ENCODE data around the gene MEIS3. TPM values are rescaled to one million over a fixed set of nuclear protein-coding genes. Genes with fewer than 3 reads are reported as not detected.
A peak's percentile ranks its signal among the peaks of the same experiment; 100 is the strongest.

Gene MEIS3
- total and polyA plus RNA-seq, 10 of the 15 experiments (the other 5 are each of a cell fraction or from before 2014, with no cell fraction given) = 0.05 to 0.23 TPM; not detected in 8

GRCh38 chr19:47436712-47437401 is 17.5 kb upstream of the MEIS3 start (continued):
- TF ChIP-seq SKIL (IDR thresholded peaks at IDR 0.05; ENCODE audit: low read depth, poor library complexity, severe bottlenecking) (no peak), ZNF207 (IDR thresholded peaks at IDR 0.05; ENCODE audit: borderline replicate concordance) (0 out of 2 replicates have a peak, but pooled peaks have one; percentile 61), SMC3 (IDR thresholded peaks at IDR 0.05; ENCODE audit: borderline replicate concordance, low read length) (peak; percentile 93), FOS (IDR thresholded peaks at IDR 0.05; ENCODE audit: borderline replicate concordance, extremely low read depth, insufficient read length) (no peak), TCF12 (IDR thresholded peaks at IDR 0.05; ENCODE audit: low read depth, low read length) (no peak), SUPT20H (IDR thresholded peaks at IDR 0.05; ENCODE audit: borderline replicate concordance, control insufficient read depth, low read depth, low read length) (no peak), BMI1 (IDR thresholded peaks at IDR 0.05; ENCODE audit: borderline replicate concordance) (peak; percentile 70; the same call in 1 of the 2 replicates), BCL11A (IDR thresholded peaks at IDR 0.05; ENCODE audit: low read depth, low read length) (no peak), SMARCA5 (IDR thresholded peaks at IDR 0.05) (no peak), CHD4 (IDR thresholded peaks at IDR 0.05) (no peak), HDAC6 (IDR thresholded peaks at IDR 0.05; ENCODE audit: unreplicated experiment) (no peak), RAD51 (IDR thresholded peaks at IDR 0.05) (no peak), PML (IDR thresholded peaks at IDR 0.05; ENCODE audit: low read length) (no peak), MYB (IDR thresholded peaks at IDR 0.05; ENCODE audit: borderline replicate concordance, low read depth, low read length) (no peak)
- TF ChIP-seq, protein P1, sequence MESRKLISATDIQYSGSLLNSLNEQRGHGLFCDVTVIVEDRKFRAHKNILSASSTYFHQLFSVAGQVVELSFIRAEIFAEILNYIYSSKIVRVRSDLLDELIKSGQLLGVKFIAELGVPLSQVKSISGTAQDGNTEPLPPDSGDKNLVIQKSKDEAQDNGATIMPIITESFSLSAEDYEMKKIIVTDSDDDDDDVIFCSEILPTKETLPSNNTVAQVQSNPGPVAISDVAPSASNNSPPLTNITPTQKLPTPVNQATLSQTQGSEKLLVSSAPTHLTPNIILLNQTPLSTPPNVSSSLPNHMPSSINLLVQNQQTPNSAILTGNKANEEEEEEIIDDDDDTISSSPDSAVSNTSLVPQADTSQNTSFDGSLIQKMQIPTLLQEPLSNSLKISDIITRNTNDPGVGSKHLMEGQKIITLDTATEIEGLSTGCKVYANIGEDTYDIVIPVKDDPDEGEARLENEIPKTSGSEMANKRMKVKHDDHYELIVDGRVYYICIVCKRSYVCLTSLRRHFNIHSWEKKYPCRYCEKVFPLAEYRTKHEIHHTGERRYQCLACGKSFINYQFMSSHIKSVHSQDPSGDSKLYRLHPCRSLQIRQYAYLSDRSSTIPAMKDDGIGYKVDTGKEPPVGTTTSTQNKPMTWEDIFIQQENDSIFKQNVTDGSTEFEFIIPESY (IDR thresholded peaks at IDR 0.05) = no peak
- TF ChIP-seq, protein P2, sequence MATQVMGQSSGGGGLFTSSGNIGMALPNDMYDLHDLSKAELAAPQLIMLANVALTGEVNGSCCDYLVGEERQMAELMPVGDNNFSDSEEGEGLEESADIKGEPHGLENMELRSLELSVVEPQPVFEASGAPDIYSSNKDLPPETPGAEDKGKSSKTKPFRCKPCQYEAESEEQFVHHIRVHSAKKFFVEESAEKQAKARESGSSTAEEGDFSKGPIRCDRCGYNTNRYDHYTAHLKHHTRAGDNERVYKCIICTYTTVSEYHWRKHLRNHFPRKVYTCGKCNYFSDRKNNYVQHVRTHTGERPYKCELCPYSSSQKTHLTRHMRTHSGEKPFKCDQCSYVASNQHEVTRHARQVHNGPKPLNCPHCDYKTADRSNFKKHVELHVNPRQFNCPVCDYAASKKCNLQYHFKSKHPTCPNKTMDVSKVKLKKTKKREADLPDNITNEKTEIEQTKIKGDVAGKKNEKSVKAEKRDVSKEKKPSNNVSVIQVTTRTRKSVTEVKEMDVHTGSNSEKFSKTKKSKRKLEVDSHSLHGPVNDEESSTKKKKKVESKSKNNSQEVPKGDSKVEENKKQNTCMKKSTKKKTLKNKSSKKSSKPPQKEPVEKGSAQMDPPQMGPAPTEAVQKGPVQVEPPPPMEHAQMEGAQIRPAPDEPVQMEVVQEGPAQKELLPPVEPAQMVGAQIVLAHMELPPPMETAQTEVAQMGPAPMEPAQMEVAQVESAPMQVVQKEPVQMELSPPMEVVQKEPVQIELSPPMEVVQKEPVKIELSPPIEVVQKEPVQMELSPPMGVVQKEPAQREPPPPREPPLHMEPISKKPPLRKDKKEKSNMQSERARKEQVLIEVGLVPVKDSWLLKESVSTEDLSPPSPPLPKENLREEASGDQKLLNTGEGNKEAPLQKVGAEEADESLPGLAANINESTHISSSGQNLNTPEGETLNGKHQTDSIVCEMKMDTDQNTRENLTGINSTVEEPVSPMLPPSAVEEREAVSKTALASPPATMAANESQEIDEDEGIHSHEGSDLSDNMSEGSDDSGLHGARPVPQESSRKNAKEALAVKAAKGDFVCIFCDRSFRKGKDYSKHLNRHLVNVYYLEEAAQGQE (IDR thresholded peaks at IDR 0.05; ENCODE audit: low read depth, low read length) = no peak
- TF ChIP-seq, protein P3, sequence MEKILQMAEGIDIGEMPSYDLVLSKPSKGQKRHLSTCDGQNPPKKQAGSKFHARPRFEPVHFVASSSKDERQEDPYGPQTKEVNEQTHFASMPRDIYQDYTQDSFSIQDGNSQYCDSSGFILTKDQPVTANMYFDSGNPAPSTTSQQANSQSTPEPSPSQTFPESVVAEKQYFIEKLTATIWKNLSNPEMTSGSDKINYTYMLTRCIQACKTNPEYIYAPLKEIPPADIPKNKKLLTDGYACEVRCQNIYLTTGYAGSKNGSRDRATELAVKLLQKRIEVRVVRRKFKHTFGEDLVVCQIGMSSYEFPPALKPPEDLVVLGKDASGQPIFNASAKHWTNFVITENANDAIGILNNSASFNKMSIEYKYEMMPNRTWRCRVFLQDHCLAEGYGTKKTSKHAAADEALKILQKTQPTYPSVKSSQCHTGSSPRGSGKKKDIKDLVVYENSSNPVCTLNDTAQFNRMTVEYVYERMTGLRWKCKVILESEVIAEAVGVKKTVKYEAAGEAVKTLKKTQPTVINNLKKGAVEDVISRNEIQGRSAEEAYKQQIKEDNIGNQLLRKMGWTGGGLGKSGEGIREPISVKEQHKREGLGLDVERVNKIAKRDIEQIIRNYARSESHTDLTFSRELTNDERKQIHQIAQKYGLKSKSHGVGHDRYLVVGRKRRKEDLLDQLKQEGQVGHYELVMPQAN (conservative IDR thresholded peaks at IDR 0.05) = no peak
- TF ChIP-seq, protein P4, sequence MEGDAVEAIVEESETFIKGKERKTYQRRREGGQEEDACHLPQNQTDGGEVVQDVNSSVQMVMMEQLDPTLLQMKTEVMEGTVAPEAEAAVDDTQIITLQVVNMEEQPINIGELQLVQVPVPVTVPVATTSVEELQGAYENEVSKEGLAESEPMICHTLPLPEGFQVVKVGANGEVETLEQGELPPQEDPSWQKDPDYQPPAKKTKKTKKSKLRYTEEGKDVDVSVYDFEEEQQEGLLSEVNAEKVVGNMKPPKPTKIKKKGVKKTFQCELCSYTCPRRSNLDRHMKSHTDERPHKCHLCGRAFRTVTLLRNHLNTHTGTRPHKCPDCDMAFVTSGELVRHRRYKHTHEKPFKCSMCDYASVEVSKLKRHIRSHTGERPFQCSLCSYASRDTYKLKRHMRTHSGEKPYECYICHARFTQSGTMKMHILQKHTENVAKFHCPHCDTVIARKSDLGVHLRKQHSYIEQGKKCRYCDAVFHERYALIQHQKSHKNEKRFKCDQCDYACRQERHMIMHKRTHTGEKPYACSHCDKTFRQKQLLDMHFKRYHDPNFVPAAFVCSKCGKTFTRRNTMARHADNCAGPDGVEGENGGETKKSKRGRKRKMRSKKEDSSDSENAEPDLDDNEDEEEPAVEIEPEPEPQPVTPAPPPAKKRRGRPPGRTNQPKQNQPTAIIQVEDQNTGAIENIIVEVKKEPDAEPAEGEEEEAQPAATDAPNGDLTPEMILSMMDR (IDR thresholded peaks at IDR 0.05 in 2 of 3, conservative IDR thresholded peaks at IDR 0.05 in 1 of 3; ENCODE audit: control insufficient read depth in 2 of 3, extremely low read depth in 1 of 3, insufficient read depth in 1 of 3, low read depth in 3 of 3, low read length in 3 of 3) = peak; percentile 77 to 88 (median 85)
